A673 (cell line): ENCODE measurements around the gene PAPOLA.

Experiments used
- CTCF ChIP-seq: fragments of 300-800, 200-600 bp; sonication (generic); conservative IDR thresholded peaks from 2 replicates; pipeline ENCODE4 v1.5.1; 2017; ENCODE audit warnings: low read depth, mild to moderate bottlenecking, antibody characterized with exemption, low read length, moderate library complexity, mixed read lengths
- EZH2 ChIP-seq: fragments of 200-600 bp; sonication (generic); IDR thresholded peaks from 2 replicates; pipeline ENCODE4 v1.6.1; 2017; ENCODE audit warnings: borderline replicate concordance, low read depth, mild to moderate bottlenecking, mixed read lengths, antibody characterized with exemption, low read length; ENCODE audit not compliant: poor library complexity, severe bottlenecking

- TF ChIP-seq CTCF (no peak), EZH2 (no peak)
Measured at GRCh38 chr14:96574633-96575632, 72.8 kb downstream of the PAPOLA start.
